ENCODE measurements around the gene ATG2A. TPM values are rescaled to one million over a fixed set of nuclear protein-coding genes. Genes with fewer than 3 reads are reported as not detected.

Gene ATG2A
- polyA plus RNA-seq, 3 donors, result 2.6 to 24.9 (median 4.0) TPM

GRCh38 chr11:64879244-64879900 is 37.6 kb downstream of the ATG2A start:
- peaks cover 65% of the 10 kb centered on the region for H3K4me1 Mint-ChIP-seq
- 7% methylated on average over 11 of the region's 16 CpGs for WGBS (ENCODE audit: insufficient coverage)
- H3K79me2 ChIP-seq (ENCODE audit: insufficient read depth, low read length), result peaks cover 41% of the 10 kb centered on the region
- H3K27ac ChIP-seq (ENCODE audit: low read depth in 1 of 2, low read length in 2 of 2), result peak overlapping the region; percentile 98 to 100
- H3K4me1 ChIP-seq (ENCODE audit: control insufficient read depth in 1 of 2, insufficient read depth in 2 of 2, low read length in 2 of 2), result peaks cover 62 to 69% of the 10 kb centered on the region in 2 donors
- peaks cover 4 to 24% (median 9%) of the 10 kb centered on the region in 3 donors for H3K27me3 Mint-ChIP-seq (ENCODE audit: low read depth in 3 of 3)
- H3K4me3 Mint-ChIP-seq, result peak overlapping the region; percentile 83 to 93
- intact Hi-C loops (cut with micrococcal nuclease), result no loop called here
- peak overlapping the region; percentile 100 for H3K4me2 ChIP-seq (replicated peaks; ENCODE audit: extremely low read depth, low read length, poor library complexity, severe bottlenecking)
- H3K36me3 ChIP-seq (replicated peaks in 1 of 2; ENCODE audit: control insufficient read depth in 1 of 2, insufficient read depth in 2 of 2, low read length in 2 of 2), result peaks cover 1 to 9% of the 10 kb centered on the region in 2 donors
- DNase-seq, result peak; percentile 78 to 98 (median 93)
- H4K20me1 ChIP-seq (ENCODE audit: insufficient read depth, low read length), result peaks cover 40% of the 10 kb centered on the region
- peaks cover 0 to 5% (median 0%) of the 10 kb centered on the region in 7 donors for H3K9me3 Mint-ChIP-seq
- peak overlapping the region; percentile 99 to 100 (median 100) for H3K27ac Mint-ChIP-seq
- H3K9me3 ChIP-seq (replicated peaks in 1 of 2; ENCODE audit: control insufficient read depth in 1 of 2, insufficient read depth in 1 of 2, low read length in 2 of 2), result no peaks in the 10 kb centered on the region
- TF ChIP-seq CTCF (IDR thresholded peaks at IDR 0.05), result no peak
- peaks cover 20 to 26% of the 10 kb centered on the region in 2 donors for H3K36me3 Mint-ChIP-seq
- no peak overlapping the region for H2AFZ ChIP-seq (ENCODE audit: insufficient read depth, low read depth, low read length, poor library complexity, severe bottlenecking)
- H3K4me3 ChIP-seq (replicated peaks in 1 of 3; ENCODE audit: low read depth in 2 of 3, low read length in 3 of 3), result peak overlapping the region; percentile 55 to 100 (median 69)
- H3K9ac ChIP-seq (ENCODE audit: insufficient read depth, low read length, poor library complexity, severe bottlenecking), result peak overlapping the region; percentile 92
- peaks cover 0 to 7% of the 10 kb centered on the region in 2 donors for H3K27me3 ChIP-seq (ENCODE audit: control insufficient read depth in 2 of 2, insufficient read depth in 2 of 2, low read length in 2 of 2)

- Mint-ChIP-seq H3K4me3 (peak within 1 kb of the TSS; percentile 96 to 100), H3K36me3 (peaks cover 27 to 32% of the 10 kb centered on the region in 2 donors), H3K9me3 (peaks cover 0 to 5% (median 0%) of the 10 kb centered on the region in 7 donors), H3K27ac (peak within 1 kb of the TSS; percentile 99 to 100 (median 100)), H3K27me3 (ENCODE audit: low read depth in 3 of 3) (peaks cover 0 to 20% (median 9%) of the 10 kb centered on the region in 3 donors), H3K4me1 (peaks cover 61% of the 10 kb centered on the region)
- 0% methylated on average over 63 of the region's 75 CpGs for whole genome bisulfite sequencing (ENCODE audit: insufficient coverage)
- intact Hi-C loops (cut with micrococcal nuclease), result loop anchor here in 1 of 2 donors (1.0 kb wide), 1 partner anchor 8 kb away; no protein-coding TSS in a partner anchor
- peak; percentile 98 to 99 (median 99) for DNase-seq
- Histone ChIP-seq H2AFZ (ENCODE audit: insufficient read depth, low read depth, low read length, poor library complexity, severe bottlenecking) (no peak within 1 kb of the TSS), H3K9ac (ENCODE audit: insufficient read depth, low read length, poor library complexity, severe bottlenecking) (peak within 1 kb of the TSS; percentile 92), H3K9me3 (replicated peaks in 1 of 2; ENCODE audit: control insufficient read depth in 1 of 2, insufficient read depth in 1 of 2, low read length in 2 of 2) (no peaks in the 10 kb centered on the region), H3K27me3 (ENCODE audit: control insufficient read depth in 2 of 2, insufficient read depth in 2 of 2, low read length in 2 of 2) (peaks cover 0 to 7% of the 10 kb centered on the region in 2 donors), H4K20me1 (ENCODE audit: insufficient read depth, low read length) (peaks cover 47% of the 10 kb centered on the region), H3K4me3 (replicated peaks in 1 of 3; ENCODE audit: low read depth in 2 of 3, low read length in 3 of 3) (peak within 1 kb of the TSS; percentile 72 to 100 (median 92)), H3K4me1 (ENCODE audit: control insufficient read depth in 1 of 2, insufficient read depth in 2 of 2, low read length in 2 of 2) (peaks cover 64 to 69% of the 10 kb centered on the region in 2 donors), H3K27ac (ENCODE audit: low read depth in 1 of 2, low read length in 2 of 2) (peak within 1 kb of the TSS; percentile 98 to 100), H3K36me3 (replicated peaks in 1 of 2; ENCODE audit: control insufficient read depth in 1 of 2, insufficient read depth in 2 of 2, low read length in 2 of 2) (peaks cover 4 to 15% of the 10 kb centered on the region in 2 donors), H3K79me2 (ENCODE audit: insufficient read depth, low read length) (peaks cover 44% of the 10 kb centered on the region), H3K4me2 (replicated peaks; ENCODE audit: extremely low read depth, low read length, poor library complexity, severe bottlenecking) (peak within 1 kb of the TSS; percentile 100)
- TF ChIP-seq CTCF (IDR thresholded peaks at IDR 0.05), result peak; percentile 28
Measured at GRCh38 chr11:64878494-64879243, 38.3 kb downstream of the ATG2A start, which contains the start of gene EHD1. Gene EHD1 (minus strand): TSS chr11:64878621. CDS start chr11:64878464, 157 bp downstream.
